Stimulated activated CD4-positive, alpha-beta T cell treated with anti-CD3 and anti-CD28 coated beads, Interleukin-1b, Interleukin-23, amount 100 ng/mL, for 4 hours (primary cell): ENCODE data around the gene FFAR2.
"Not testable (repeated sequence)": the region's sequence is repeated elsewhere in the genome, so short reads cannot be mapped to it uniquely, and the experiment has no call there.

Experiments used
- DNase-seq, 2 donors: peaks; one replicate each; pipeline ENCODE4 v3.0.0-alpha.2; 2020; ENCODE audit warnings: low read depth in 2 of 2

FFAR2 gene

DNA sequence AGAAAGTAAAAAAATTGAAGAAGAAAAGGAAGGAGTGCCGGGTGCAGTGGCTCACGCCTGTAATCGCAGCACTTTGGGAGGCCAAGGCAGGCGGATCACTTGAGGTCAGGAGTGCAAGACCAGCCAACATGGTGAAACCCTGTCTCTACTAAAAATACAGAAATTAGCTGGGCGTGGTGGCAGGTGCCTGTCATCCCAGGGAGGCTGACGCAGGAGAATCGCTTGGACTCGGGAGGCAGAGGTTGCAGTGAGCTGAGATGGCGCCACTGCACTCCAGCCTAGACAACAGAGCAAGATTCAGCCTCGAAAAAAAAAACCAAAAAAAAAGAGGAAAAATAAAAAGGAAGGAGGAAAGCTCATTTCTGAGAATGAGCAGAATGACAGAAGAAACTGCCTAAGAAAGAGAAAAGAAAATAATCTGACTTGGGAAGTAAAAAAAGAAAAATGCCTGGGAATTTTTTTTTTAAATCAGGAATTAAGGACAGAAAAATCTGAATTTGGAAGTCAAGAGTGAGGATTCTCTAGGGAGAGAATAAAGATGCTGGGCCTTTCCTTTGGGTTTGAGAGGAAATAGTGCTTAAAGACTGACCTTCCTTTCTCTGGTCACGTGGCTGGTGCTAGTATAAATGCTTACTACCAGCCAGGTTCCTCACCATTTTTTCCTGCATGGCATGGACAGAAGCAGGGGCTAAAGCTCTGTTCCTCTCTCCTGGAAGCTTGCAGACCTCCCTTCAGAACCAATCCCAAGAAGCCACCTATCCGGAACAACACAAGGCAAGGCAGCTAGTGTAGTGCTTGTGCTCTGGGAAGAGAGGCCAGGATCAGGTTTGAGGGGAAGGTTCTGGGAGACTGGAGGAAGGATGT, at the start of gene FFAR2:
Gene FFAR2, plus strand, starts transcription at position 652 of the 864 bp plus-strand sequence. CDS start 1,458 bp downstream, outside the sequence.
- no peak for DNase-seq

- DNase-seq, result no peak
Observed at GRCh38 chr19:35398570-35398969, 49.5 kb upstream of the FFAR2 start.

DNA sequence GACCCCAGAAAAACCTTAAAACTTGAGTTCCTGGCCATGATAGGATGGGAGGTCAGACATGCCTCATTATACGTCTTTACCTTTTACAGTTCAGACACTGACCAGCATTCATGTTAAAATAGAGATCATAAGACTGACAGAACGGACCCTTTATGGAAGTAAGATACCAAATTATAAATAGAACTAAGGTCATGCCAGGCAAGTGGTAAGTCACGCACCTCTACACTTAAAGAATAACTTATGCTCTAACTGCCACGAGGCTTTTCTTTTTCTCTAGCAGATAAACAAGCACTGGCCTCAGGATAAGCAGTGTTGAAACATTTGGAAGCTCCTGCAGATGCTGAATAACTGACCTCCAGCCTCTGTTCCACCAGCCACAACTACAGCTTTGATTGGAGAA, 48.8 kb upstream of the FFAR2 start:
- no peak for DNase-seq

DNA sequence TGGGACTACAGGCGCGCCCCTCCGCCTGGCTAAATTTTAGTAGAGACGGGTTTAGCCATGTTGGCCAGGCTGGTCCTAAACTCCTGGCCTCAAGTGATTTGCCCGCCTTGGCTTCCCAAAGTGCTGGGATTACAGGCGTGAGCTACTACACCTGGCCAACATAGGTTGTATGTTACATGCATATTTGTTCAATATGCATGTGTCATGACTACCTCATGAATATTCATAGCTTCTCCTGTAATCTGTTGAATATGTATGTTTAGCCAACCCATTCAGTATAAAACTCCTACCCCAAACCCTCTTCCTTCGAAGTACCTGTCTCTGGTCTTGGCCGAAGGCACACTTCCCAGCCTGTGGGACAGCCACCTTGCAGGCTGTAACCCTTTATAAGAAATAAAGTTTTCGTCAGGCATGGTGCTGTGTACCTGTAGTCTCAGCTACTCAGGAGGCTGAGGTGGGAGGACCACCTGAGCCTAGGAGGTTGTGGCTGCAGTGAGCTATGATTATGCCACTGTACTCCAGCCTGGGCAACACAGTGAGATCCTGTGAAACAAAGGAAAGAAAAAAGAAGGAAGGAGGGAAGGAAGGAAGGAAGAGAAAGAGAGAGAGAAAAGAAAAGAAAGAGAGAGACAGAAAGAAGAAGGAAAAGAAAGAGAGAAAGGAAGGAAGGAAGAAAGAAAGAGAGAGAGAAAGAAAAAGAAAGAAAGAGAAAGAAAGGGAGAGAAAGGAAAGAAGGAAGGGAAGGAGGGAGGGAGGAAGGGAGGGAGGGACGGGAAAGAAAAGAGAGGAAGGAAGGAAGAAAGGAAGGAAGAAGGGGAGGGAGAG, 47.9 kb upstream of the FFAR2 start:
- no peak for DNase-seq

GRCh38 chr19:35400773-35401100, 47.3 kb upstream of the FFAR2 start:
- DNase-seq, result no peak

DNA sequence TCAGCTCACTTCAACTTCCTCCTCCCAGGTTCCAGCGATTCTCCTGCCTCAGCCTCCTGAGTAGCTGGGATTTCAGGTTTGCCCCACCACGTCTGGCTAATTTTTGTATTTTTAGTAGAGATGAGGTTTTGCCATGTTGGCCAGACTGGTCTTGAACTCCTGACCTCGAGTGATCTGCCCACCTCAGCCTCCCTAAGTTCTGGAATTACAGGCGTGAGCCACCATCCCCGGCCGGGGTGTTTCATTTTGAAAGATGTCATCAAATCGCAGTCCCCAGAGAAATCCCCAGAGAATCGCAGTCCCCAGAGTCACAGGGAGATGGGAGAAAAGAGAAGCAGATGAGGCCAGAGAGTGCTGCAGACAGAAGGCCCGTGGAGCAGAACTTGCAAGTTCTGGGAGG, 46.6 kb upstream of the FFAR2 start:
- not testable (repeated sequence) for DNase-seq

DNA sequence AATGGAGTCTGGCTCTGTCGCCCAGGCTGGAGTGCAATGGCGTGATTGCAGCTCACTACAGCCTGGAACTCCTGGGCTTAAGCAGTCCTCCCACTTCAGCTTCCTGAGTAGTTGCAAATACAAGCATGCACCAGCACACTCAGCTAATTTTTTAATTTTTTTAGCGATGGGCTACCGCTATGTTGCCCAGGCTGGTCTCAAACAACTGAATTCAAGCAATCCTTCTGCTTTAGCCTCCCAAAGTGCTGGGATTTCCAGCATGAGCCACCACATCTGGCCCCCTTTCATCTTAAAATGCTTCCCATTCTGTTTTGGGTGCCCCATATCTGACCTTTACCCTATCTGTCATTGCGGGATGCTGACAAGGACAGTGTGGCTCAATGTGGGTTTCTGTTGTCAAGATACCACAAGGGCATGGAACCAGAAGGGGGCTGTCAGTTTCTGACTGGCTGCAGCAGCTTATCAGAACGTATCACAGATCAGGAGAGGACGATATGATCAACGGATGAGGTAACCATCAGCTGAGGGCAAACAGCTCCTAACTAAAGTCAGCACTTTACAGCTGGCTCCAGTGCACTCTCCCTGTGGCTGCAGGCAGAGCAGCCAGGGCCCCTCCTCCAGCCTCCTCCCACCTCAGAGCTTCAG, 44.8 kb upstream of the FFAR2 start:
- DNase-seq, result no peak

GRCh38 chr19:35404879-35405622, 43.0 kb upstream of the FFAR2 start:
- no peak for DNase-seq

GRCh38 chr19:35407619-35408018, 40.4 kb upstream of the FFAR2 start:
- no peak for DNase-seq

GRCh38 chr19:35408284-35409171, 39.5 kb upstream of the FFAR2 start:
- no peak for DNase-seq

GRCh38 chr19:35409191-35409590, 38.9 kb upstream of the FFAR2 start:
- DNase-seq, result no peak

GRCh38 chr19:35410487-35410886, 37.6 kb upstream of the FFAR2 start:
- DNase-seq, result no peak

GRCh38 chr19:35414442-35414841, 33.6 kb upstream of the FFAR2 start:
- no peak for DNase-seq

- no peak for DNase-seq
Observed at GRCh38 chr19:35416331-35416730, 31.7 kb upstream of the FFAR2 start.

GRCh38 chr19:35417278-35417677, 30.8 kb upstream of the FFAR2 start:
- no peak for DNase-seq

- no peak for DNase-seq
Observed at GRCh38 chr19:35417713-35418534, 30.1 kb upstream of the FFAR2 start.

- no peak for DNase-seq
Observed at GRCh38 chr19:35419046-35419445, 29.0 kb upstream of the FFAR2 start.

- DNase-seq, result no peak
Observed at GRCh38 chr19:35419805-35420204, 28.3 kb upstream of the FFAR2 start.

- DNase-seq, result no peak
Observed at GRCh38 chr19:35421362-35421761, 26.7 kb upstream of the FFAR2 start.

GRCh38 chr19:35423406-35423805, 24.7 kb upstream of the FFAR2 start:
- DNase-seq, result not testable (repeated sequence)
